A673 (cell line): ENCODE data around the gene LEFTY1.

ENCODE experiments used
- CTCF ChIP-seq: fragments of 300-800, 200-600 bp; sonication (generic); conservative IDR thresholded peaks from 2 replicates; pipeline ENCODE4 v1.5.1; 2017; ENCODE audit warnings: low read depth, mild to moderate bottlenecking, antibody characterized with exemption, low read length, moderate library complexity, mixed read lengths
- EZH2 ChIP-seq: fragments of 200-600 bp; sonication (generic); IDR thresholded peaks from 2 replicates; pipeline ENCODE4 v1.6.1; 2017; ENCODE audit warnings: borderline replicate concordance, low read depth, mild to moderate bottlenecking, mixed read lengths, antibody characterized with exemption, low read length; ENCODE audit not compliant: poor library complexity, severe bottlenecking

GRCh38 chr1:225886159-225887029 lies 2.6 kb downstream of the LEFTY1 start:
- TF ChIP-seq CTCF (no peak), EZH2 (no peak)
